Measurements from ENCODE around the gene CMTR1.

CMTR1 gene

GRCh38 chr6:37518116-37518515 is 85.1 kb downstream of the CMTR1 start:
- CTCF ChIA-PET: no interaction called here

GRCh38 chr6:37519461-37519860 is 86.4 kb downstream of the CMTR1 start:
- DNase-seq (ENCODE audit: extremely low spot score): no peak
- POLR2A ChIA-PET: no interaction called here
- no peak for TF ChIP-seq CTBP1 (IDR thresholded peaks at IDR 0.05; ENCODE audit: borderline replicate concordance)
- TF ChIP-seq PKNOX1 (IDR thresholded peaks at IDR 0.05): no peak
- no peak for TF ChIP-seq ELF4 (IDR thresholded peaks at IDR 0.05)
- no peak for TF ChIP-seq BHLHE40 (IDR thresholded peaks at IDR 0.05; ENCODE audit: borderline replicate concordance)
- no peak for TF ChIP-seq L3MBTL2 (conservative IDR thresholded peaks at IDR 0.05)
- no peak for TF ChIP-seq LEF1 (IDR thresholded peaks at IDR 0.05; ENCODE audit: borderline replicate concordance)
- no peak for TF ChIP-seq NFRKB (IDR thresholded peaks at IDR 0.05)
- TF ChIP-seq HDGF (IDR thresholded peaks at IDR 0.05; ENCODE audit: borderline replicate concordance): no peak
- TF ChIP-seq FOXM1 (IDR thresholded peaks at IDR 0.05; ENCODE audit: borderline replicate concordance): no peak
- no peak for TF ChIP-seq ZNF384 (IDR thresholded peaks at IDR 0.05)
- no peak for TF ChIP-seq SP1 (IDR thresholded peaks at IDR 0.05)
- TF ChIP-seq ARNT (IDR thresholded peaks at IDR 0.05): no peak
- TF ChIP-seq TARDBP (IDR thresholded peaks at IDR 0.05): no peak
- TF ChIP-seq FOXA1 (IDR thresholded peaks at IDR 0.05): no peak
- CTCF ChIA-PET: no interaction called here

More at GRCh38 chr6:37518116-37518515, 85.1 kb downstream of the CMTR1 start:
- no peak for DNase-seq (ENCODE audit: extremely low spot score)
- POLR2A ChIA-PET: no interaction called here
- TF ChIP-seq ZNF384 (IDR thresholded peaks at IDR 0.05) (no peak), ARNT (IDR thresholded peaks at IDR 0.05) (no peak), ELF4 (IDR thresholded peaks at IDR 0.05) (no peak), SUZ12 (IDR thresholded peaks at IDR 0.05) (no peak), L3MBTL2 (conservative IDR thresholded peaks at IDR 0.05) (no peak), FOXK2 (IDR thresholded peaks at IDR 0.05) (no peak), NFRKB (IDR thresholded peaks at IDR 0.05) (no peak), SP1 (IDR thresholded peaks at IDR 0.05) (no peak), FOXA1 (IDR thresholded peaks at IDR 0.05) (no peak), LEF1 (IDR thresholded peaks at IDR 0.05; ENCODE audit: borderline replicate concordance) (no peak), CTBP1 (IDR thresholded peaks at IDR 0.05; ENCODE audit: borderline replicate concordance) (no peak), TARDBP (IDR thresholded peaks at IDR 0.05) (no peak), HDGF (IDR thresholded peaks at IDR 0.05; ENCODE audit: borderline replicate concordance) (no peak), BHLHE40 (IDR thresholded peaks at IDR 0.05; ENCODE audit: borderline replicate concordance) (no peak), PKNOX1 (IDR thresholded peaks at IDR 0.05) (no peak), FOXM1 (IDR thresholded peaks at IDR 0.05; ENCODE audit: borderline replicate concordance) (no peak)

- DNase-seq (ENCODE audit: extremely low spot score): no peak
- TF ChIP-seq LEF1 (IDR thresholded peaks at IDR 0.05; ENCODE audit: borderline replicate concordance) (no peak), HDGF (IDR thresholded peaks at IDR 0.05; ENCODE audit: borderline replicate concordance) (no peak), CTBP1 (IDR thresholded peaks at IDR 0.05; ENCODE audit: borderline replicate concordance) (no peak), ZNF384 (IDR thresholded peaks at IDR 0.05) (no peak), ARNT (IDR thresholded peaks at IDR 0.05) (no peak), BHLHE40 (IDR thresholded peaks at IDR 0.05; ENCODE audit: borderline replicate concordance) (no peak), FOXA1 (IDR thresholded peaks at IDR 0.05) (no peak), FOXM1 (IDR thresholded peaks at IDR 0.05; ENCODE audit: borderline replicate concordance) (no peak), ELF4 (IDR thresholded peaks at IDR 0.05) (no peak), SP1 (IDR thresholded peaks at IDR 0.05) (no peak), TARDBP (IDR thresholded peaks at IDR 0.05) (no peak), NFRKB (IDR thresholded peaks at IDR 0.05) (no peak), SUZ12 (IDR thresholded peaks at IDR 0.05) (no peak), L3MBTL2 (conservative IDR thresholded peaks at IDR 0.05) (no peak)
- ChIA-PET POLR2A (no interaction called here), CTCF (no interaction called here)
Observed at GRCh38 chr6:37520926-37521325, 87.9 kb downstream of the CMTR1 start.

GRCh38 chr6:37521674-37522073 is 88.7 kb downstream of the CMTR1 start:
- TF ChIP-seq TARDBP (IDR thresholded peaks at IDR 0.05) (no peak), FOXA1 (IDR thresholded peaks at IDR 0.05) (no peak), ELF4 (IDR thresholded peaks at IDR 0.05) (no peak), NFRKB (IDR thresholded peaks at IDR 0.05) (no peak), LEF1 (IDR thresholded peaks at IDR 0.05; ENCODE audit: borderline replicate concordance) (no peak), SUZ12 (IDR thresholded peaks at IDR 0.05) (no peak), HDGF (IDR thresholded peaks at IDR 0.05; ENCODE audit: borderline replicate concordance) (no peak), FOXM1 (IDR thresholded peaks at IDR 0.05; ENCODE audit: borderline replicate concordance) (no peak), ARNT (IDR thresholded peaks at IDR 0.05) (no peak), PKNOX1 (IDR thresholded peaks at IDR 0.05) (no peak), SP1 (IDR thresholded peaks at IDR 0.05) (no peak), ZNF384 (IDR thresholded peaks at IDR 0.05) (no peak), CTBP1 (IDR thresholded peaks at IDR 0.05; ENCODE audit: borderline replicate concordance) (no peak), L3MBTL2 (conservative IDR thresholded peaks at IDR 0.05) (no peak)
- ChIA-PET POLR2A (interaction anchor here (1.3 kb wide), 1 partner anchor 22 kb away, joined by 3 read pairs; the partner anchor contains the start of gene CCDC167), CTCF (no interaction called here)
- DNase-seq (ENCODE audit: extremely low spot score): no peak

GRCh38 chr6:37522836-37523235 is 89.8 kb downstream of the CMTR1 start:
- POLR2A ChIA-PET: interaction anchor here (1.3 kb wide), 1 partner anchor 23 kb away, joined by 3 read pairs; the partner anchor contains the start of gene CCDC167
- no peak for DNase-seq (ENCODE audit: extremely low spot score)
- CTCF ChIA-PET: interaction anchor here (0.8 kb wide), 1 partner anchor 257 kb away, joined by 3 read pairs; no protein-coding TSS in a partner anchor
- no peak for TF ChIP-seq FOXK2 (IDR thresholded peaks at IDR 0.05)
- TF ChIP-seq HDGF (IDR thresholded peaks at IDR 0.05; ENCODE audit: borderline replicate concordance): no peak
- no peak for TF ChIP-seq SP1 (IDR thresholded peaks at IDR 0.05)
- TF ChIP-seq ARNT (IDR thresholded peaks at IDR 0.05): no peak
- TF ChIP-seq ZNF384 (IDR thresholded peaks at IDR 0.05): no peak
- no peak for TF ChIP-seq LEF1 (IDR thresholded peaks at IDR 0.05; ENCODE audit: borderline replicate concordance)
- TF ChIP-seq FOXA1 (IDR thresholded peaks at IDR 0.05): no peak
- TF ChIP-seq NFRKB (IDR thresholded peaks at IDR 0.05): no peak
- TF ChIP-seq L3MBTL2 (conservative IDR thresholded peaks at IDR 0.05): no peak
- TF ChIP-seq FOXM1 (IDR thresholded peaks at IDR 0.05; ENCODE audit: borderline replicate concordance): no peak

Measured in HEK293T (cell line).